Upper lobe of left lung (tissue), 6 donors: ENCODE results near the gene VN1R5. TPM values are rescaled to one million over a fixed set of nuclear protein-coding genes. Genes with fewer than 3 reads are reported as not detected.

Source experiments
- ATAC-seq, 2 donors: fragments of 200-7000 bp; cut with Tn5 transposase; one replicate each; pipeline ENCODE4 v1.9.1; 2022; ENCODE audit warnings: mild to moderate bottlenecking in 2 of 2, moderate library complexity in 2 of 2; ENCODE audit not compliant: low FRiP score in 2 of 2
- DNase-seq, 2 donors: peaks; one replicate each; pipeline ENCODE4 v3.0.0-alpha.2; 2019 to 2020
- H3K27ac ChIP-seq, 4 donors: fragments of 200-600 bp; sonication (generic); one replicate each; pipeline ENCODE4 v1.5.1; 2016 to 2019
- H3K27me3 ChIP-seq, 4 donors: fragments of 200-600 bp; sonication (generic); one replicate each; pipeline ENCODE4 v1.5.1; 2017 to 2019
- H3K36me3 ChIP-seq, 4 donors: fragments of 200-600 bp; sonication (generic); one replicate each; pipeline ENCODE4 v1.5.1; 2016 to 2019
- H3K4me1 ChIP-seq, 4 donors: fragments of 200-600 bp; sonication (generic); one replicate each; pipeline ENCODE4 v1.5.1; 2018 to 2019
- H3K4me3 ChIP-seq, 4 donors: fragments of 200-600 bp; sonication (generic); one replicate each; pipeline ENCODE4 v1.5.1; 2017 to 2019; ENCODE audit warnings: mild to moderate bottlenecking in 2 of 4, moderate library complexity in 1 of 4
- H3K9me3 ChIP-seq, 4 donors: fragments of 200-600 bp; sonication (generic); one replicate each; pipeline ENCODE4 v1.5.1; 2018 to 2019
- EP300 ChIP-seq, 4 donors: sonication (generic); formaldehyde crosslinking; IDR thresholded peaks; one replicate each; pipeline ENCODE4 v1.5.1; 2017; ENCODE audit warnings: antibody characterized with exemption in 4 of 4, control low read depth in 2 of 4
- POLR2A ChIP-seq, 4 donors: fragments of 450-650 bp; IDR thresholded peaks; one replicate each; pipeline ENCODE4 v1.5.1; 2016 to 2017; ENCODE audit warnings: antibody characterized with exemption in 4 of 4, mild to moderate bottlenecking in 2 of 4
- POLR2AphosphoS5 ChIP-seq, 2 donors: sonication (generic); formaldehyde crosslinking; IDR thresholded peaks; one replicate each; pipeline ENCODE4 v1.5.1; 2017; ENCODE audit warnings: antibody characterized with exemption in 2 of 2
- WGBS, 2 donors: methylation state at CpG; one replicate each; pipeline ENCODE4 v1.1.5; 2017 to 2018; 5-methylcytosine and 5-hydroxymethylcytosine counted together
- total RNA-seq, 6 donors: library from RNA; depleted of rRNA in 4 of 6; stranded (reverse); fragments of >200 nt in 4 of 6; gene quantifications; one replicate each; pipeline versions ENCODE4 v1.1.0 to v1.2.1, GENCODE V29; 2016 to 2021
- TF ChIP-seq, protein P1 (sequence below), 6 experiments: fragments of 450-650 bp in 4 of 6; fragments of 200-600 bp in 2 of 6; sonication (generic) in 2 of 6; IDR thresholded peaks; one replicate each; pipeline ENCODE4 v1.5.1; 2016 to 2019; ENCODE audit warnings: antibody characterized with exemption in 6 of 6
- donor health status: DM: no; HTN: no; CAD: no; lungs with moderate emphysema.
- donor health status: DM: no; HTN: yes; CAD: no; lungs with severe emphysema.

Gene VN1R5
- total RNA-seq, 6 donors from 2014 or later, result not detected

DNA sequence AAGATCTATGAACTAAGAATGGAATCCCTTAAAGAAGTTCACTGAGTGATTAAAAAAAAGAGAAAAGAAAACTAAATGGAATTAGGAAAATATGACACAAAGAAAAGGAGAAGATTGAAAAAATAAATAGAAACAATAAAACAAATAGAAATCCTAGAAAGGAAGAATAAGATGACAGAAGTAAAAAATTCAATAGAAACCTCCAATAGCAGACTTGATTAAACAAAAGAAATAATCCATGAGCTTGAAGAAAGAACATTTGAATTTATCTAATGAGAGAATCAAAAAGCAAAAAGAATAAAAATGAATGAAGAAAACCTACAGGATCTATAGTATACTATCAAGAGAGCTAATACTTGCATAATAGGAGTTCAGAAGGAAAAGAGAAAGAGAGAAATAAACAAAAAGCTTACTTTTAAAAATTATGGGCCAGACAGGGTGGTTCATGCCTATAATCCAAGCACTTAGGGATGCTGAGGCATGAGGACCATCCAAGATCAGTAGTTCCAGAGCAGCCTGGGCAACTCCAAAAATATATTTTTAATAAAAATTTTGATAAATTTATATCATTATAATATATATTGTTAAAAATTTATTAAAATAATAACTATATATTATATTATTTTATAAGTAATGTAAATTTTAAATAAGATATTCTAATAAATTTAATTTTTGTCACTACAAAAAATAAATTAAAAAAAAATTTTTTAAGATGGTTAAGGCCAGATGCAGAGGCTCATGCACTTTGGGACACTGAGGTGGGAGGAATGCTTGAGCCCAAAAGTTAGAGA lies 9.4 kb upstream of the VN1R5 start:
- no peaks in the 10 kb centered on the region for H3K4me1 ChIP-seq
- no peaks in the 10 kb centered on the region for H3K27me3 ChIP-seq
- H3K27ac ChIP-seq, result no peak overlapping the region
- no peak for ATAC-seq
- H3K4me3 ChIP-seq, result no peak overlapping the region
- DNase-seq, result no peak
- no peaks in the 10 kb centered on the region for H3K36me3 ChIP-seq
- no peak for TF ChIP-seq POLR2AphosphoS5 (IDR thresholded peaks at IDR 0.05)
- TF ChIP-seq POLR2A (IDR thresholded peaks at IDR 0.05), result no peak
- no peak for TF ChIP-seq EP300 (IDR thresholded peaks at IDR 0.05)
- TF ChIP-seq, protein P1, sequence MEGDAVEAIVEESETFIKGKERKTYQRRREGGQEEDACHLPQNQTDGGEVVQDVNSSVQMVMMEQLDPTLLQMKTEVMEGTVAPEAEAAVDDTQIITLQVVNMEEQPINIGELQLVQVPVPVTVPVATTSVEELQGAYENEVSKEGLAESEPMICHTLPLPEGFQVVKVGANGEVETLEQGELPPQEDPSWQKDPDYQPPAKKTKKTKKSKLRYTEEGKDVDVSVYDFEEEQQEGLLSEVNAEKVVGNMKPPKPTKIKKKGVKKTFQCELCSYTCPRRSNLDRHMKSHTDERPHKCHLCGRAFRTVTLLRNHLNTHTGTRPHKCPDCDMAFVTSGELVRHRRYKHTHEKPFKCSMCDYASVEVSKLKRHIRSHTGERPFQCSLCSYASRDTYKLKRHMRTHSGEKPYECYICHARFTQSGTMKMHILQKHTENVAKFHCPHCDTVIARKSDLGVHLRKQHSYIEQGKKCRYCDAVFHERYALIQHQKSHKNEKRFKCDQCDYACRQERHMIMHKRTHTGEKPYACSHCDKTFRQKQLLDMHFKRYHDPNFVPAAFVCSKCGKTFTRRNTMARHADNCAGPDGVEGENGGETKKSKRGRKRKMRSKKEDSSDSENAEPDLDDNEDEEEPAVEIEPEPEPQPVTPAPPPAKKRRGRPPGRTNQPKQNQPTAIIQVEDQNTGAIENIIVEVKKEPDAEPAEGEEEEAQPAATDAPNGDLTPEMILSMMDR (IDR thresholded peaks at IDR 0.05), result no peak
- peaks cover 0 to 12% (median 8%) of the 10 kb centered on the region in 4 donors for H3K9me3 ChIP-seq

DNA sequence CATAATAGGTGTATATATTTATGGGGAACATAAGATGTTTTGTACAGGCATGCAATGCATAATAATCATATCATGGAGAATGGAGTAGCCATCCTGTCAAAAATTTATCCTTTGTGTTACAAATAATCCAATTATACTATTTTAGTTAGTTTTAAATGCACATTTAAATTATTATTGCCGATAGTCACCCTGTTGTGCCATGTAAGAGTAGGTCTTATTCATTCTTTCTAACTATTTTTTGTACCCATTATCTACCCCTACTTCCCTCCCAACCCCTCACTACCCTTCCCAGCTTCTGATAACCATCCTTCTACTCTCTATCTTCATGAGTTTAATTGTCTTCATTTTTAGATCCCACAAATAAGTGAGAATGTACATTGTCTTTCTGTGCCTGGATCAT lies 8.3 kb upstream of the VN1R5 start:
- Histone ChIP-seq H3K27me3 (no peaks in the 10 kb centered on the region), H3K4me1 (no peaks in the 10 kb centered on the region), H3K9me3 (peaks cover 0 to 12% (median 8%) of the 10 kb centered on the region in 4 donors), H3K4me3 (no peak overlapping the region), H3K27ac (no peak overlapping the region), H3K36me3 (no peaks in the 10 kb centered on the region)
- WGBS, 2 donors, result 94% methylated on average over 1 of the region's 1 CpG
- no peak for ATAC-seq
- TF ChIP-seq EP300 (IDR thresholded peaks at IDR 0.05) (no peak), POLR2AphosphoS5 (IDR thresholded peaks at IDR 0.05) (no peak), POLR2A (IDR thresholded peaks at IDR 0.05) (no peak)
- TF ChIP-seq, protein P1 (IDR thresholded peaks at IDR 0.05), result no peak
- no peak for DNase-seq

DNA sequence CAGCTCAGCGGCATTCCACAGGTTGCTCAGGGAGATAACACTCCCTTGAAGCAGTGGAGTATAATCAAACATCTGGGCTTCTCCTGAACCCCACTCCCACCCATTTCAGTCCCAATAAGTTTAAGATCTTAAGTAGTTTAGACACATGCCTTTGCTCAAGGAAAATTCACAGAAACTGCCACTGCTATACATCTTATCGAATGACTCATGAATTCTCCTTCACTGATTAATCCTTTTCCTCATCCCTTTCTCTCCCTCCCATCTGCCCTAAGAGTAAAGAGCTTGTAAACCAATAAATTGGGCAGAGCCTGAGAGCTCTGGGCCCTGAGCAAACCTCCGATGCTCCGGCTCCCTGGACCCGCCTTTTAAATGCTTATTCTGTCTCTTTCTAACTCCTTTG lies 10.2 kb downstream of the VN1R5 start:
- ATAC-seq (no peak), DNase-seq (no peak)
- Histone ChIP-seq H3K27me3 (no peaks in the 10 kb centered on the region), H3K27ac (no peak overlapping the region), H3K9me3 (peaks cover 0 to 13% (median 3%) of the 10 kb centered on the region in 4 donors), H3K4me3 (no peak overlapping the region), H3K36me3 (no peaks in the 10 kb centered on the region), H3K4me1 (no peaks in the 10 kb centered on the region)
- TF ChIP-seq, protein P1 (IDR thresholded peaks at IDR 0.05), result no peak
- TF ChIP-seq POLR2A (IDR thresholded peaks at IDR 0.05) (no peak), EP300 (IDR thresholded peaks at IDR 0.05) (no peak)
- WGBS, 2 donors, result 92% methylated on average over 5 of the region's 5 CpGs

DNA sequence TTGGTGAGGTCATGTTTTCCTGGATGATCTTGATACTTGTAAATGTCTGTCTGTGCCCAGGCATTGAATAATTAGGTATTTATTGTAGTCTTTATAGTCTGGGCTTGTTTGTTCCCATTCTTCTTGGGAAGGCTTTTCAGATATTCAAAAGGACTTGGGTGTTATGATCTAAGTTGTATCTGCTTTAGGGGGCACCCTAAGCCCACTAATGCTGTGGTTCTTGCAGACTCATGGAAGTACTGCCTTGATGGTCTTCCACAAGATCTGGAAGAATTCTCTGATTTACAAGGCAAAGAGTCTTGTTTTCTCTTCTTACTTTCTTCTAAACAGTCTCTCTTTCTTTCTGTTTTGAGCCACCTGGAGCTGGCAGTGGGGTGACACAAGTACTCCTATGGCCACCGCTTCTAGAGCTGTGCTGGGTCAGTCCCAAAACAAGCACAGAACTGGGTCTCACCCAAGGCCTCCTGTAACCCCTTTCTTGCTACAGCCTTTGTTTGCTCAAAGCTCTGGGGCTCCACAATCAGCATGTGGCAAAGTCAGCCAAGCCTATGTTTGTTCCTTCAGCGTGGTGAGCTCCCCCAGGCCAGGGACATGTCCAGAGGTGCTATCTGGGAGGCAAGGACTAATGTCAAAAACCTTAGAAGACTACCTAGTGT lies 12.6 kb downstream of the VN1R5 start:
- H3K27me3 ChIP-seq, result no peaks in the 10 kb centered on the region
- no peak overlapping the region for H3K4me3 ChIP-seq
- 59 to 62% methylated on average over 2 of the region's 2 CpGs for WGBS, 2 donors
- H3K27ac ChIP-seq, result no peak overlapping the region
- no peaks in the 10 kb centered on the region for H3K36me3 ChIP-seq
- no peak for TF ChIP-seq EP300 (IDR thresholded peaks at IDR 0.05)
- TF ChIP-seq, protein P1 (IDR thresholded peaks at IDR 0.05), result no peak
- no peak for TF ChIP-seq POLR2AphosphoS5 (IDR thresholded peaks at IDR 0.05)
- TF ChIP-seq POLR2A (IDR thresholded peaks at IDR 0.05), result no peak
- no peaks in the 10 kb centered on the region for H3K4me1 ChIP-seq
- H3K9me3 ChIP-seq, result peaks cover 0 to 6% (median 3%) of the 10 kb centered on the region in 4 donors
- ATAC-seq, result no peak
- DNase-seq, result no peak
